Adrenal gland (tissue), 12 donors: ENCODE results near the gene CSKMT. TPM values are rescaled to one million over a fixed set of nuclear protein-coding genes. Genes with fewer than 3 reads are reported as not detected.

Experiments
- DNase-seq, 7 donors: peaks; one replicate each; pipeline ENCODE4 v3.0.0-alpha.2; 2019 to 2020
- H3K27ac ChIP-seq, 5 donors: fragments of 200-600 bp; sonication (generic) in 4 of 5; 1 replicate in 3 of 5; 2 replicates in 2 of 5; pipeline versions ENCODE4 v1.5.1 to v1.8.0; 2016 to 2020; ENCODE audit warnings: mild to moderate bottlenecking in 1 of 5
- H3K27me3 ChIP-seq: fragments of 200-600 bp; 2 replicates; pipeline ENCODE4 v1.8.0; 2021
- H3K36me3 ChIP-seq, 2 donors: fragments of 200-600 bp; replicated peaks in 1 of 2; 1 replicate in 1 of 2; 2 replicates in 1 of 2; pipeline versions ENCODE4 v1.5.1 to v1.8.0; 2018 to 2022
- H3K4me1 ChIP-seq, 2 donors: fragments of 200-600 bp; replicated peaks in 1 of 2; 1 replicate in 1 of 2; 2 replicates in 1 of 2; pipeline versions ENCODE4 v1.5.1 to v1.8.0; 2018 to 2021
- H3K4me3 ChIP-seq, 4 donors: fragments of 200-600 bp; sonication (generic) in 3 of 4; one replicate each; pipeline ENCODE4 v1.5.1; 2016 to 2018
- H3K9me3 ChIP-seq, 3 donors: fragments of 200-600 bp; sonication (generic) in 1 of 3; replicated peaks in 1 of 3; 1 replicate in 2 of 3; 2 replicates in 1 of 3; pipeline versions ENCODE4 v1.5.1 to v1.8.0; 2016 to 2021
- POLR2A ChIP-seq, 2 donors: fragments of 450-650 bp; IDR thresholded peaks; one replicate each; pipeline ENCODE4 v1.6.1; 2017; ENCODE audit warnings: antibody characterized with exemption in 2 of 2, mild to moderate bottlenecking in 2 of 2, moderate library complexity in 1 of 2
- WGBS, 4 donors: extraction: QIAGEN DNeasy Blood & Tissue Kit in 2 of 4; methylation state at CpG; one replicate each; pipeline versions ENCODE4 v1.1.5 to v1.1.7; 2013 to 2017; 5-methylcytosine and 5-hydroxymethylcytosine counted together
- intact Hi-C, 2 donors: fragments of 100-400 bp; cut with DNase I; formaldehyde crosslinking; loops; one replicate each; pipeline versions ENCODE4 v1.14.1 to v1.15.0; 2022 to 2023
- polyA plus RNA-seq, 3 donors: library from polyadenylated mRNA; stranded (reverse); fragments of 200-250 nt in 2 of 3; fragments of 350-450 nt in 1 of 3; fragmentation: Illumina TruSeq in 1 of 3; extraction: RNeasy Lipid Tissue Mini Kit (QIAGEN cat#74804) in 1 of 3; gene quantifications; one replicate each; pipeline ENCODE4 v1.2.3, GENCODE V29; 2013 to 2014
- total RNA-seq, 9 donors: library from RNA; depleted of rRNA in 4 of 9; stranded (reverse); fragments of >200 nt in 4 of 9; fragments of 120-200 nt in 1 of 9; fragmentation: NEBNext Ultra II Directional in 1 of 9; extraction: Animal tissue kit (Norgen Biotek cat#: 25700) in 1 of 9; gene quantifications; one replicate each; pipeline versions ENCODE4 v1.1.0 to v1.2.4, GENCODE V29; 2013 to 2023
- TF ChIP-seq, protein P1 (sequence below), 6 experiments: fragments of 450-650 bp in 4 of 6; fragments of 200-600 bp in 2 of 6; sonication (generic) in 1 of 6; IDR thresholded peaks; 1 replicate in 5 of 6; 2 replicates in 1 of 6; pipeline versions ENCODE4 v1.5.1 to v1.8.0; 2016 to 2021; ENCODE audit warnings: antibody characterized with exemption in 6 of 6, mild to moderate bottlenecking in 2 of 6, moderate library complexity in 1 of 6
- donor health status: healthy with polysubstance abuse.
- donor health status: Bipolar disorder and iron deficiency.
- donor health status: DM: yes; HTN: yes; CAD: no.
- donor health status: DM: no; HTN: no; CAD: no.
- donor health status: DM: no; HTN: no; CAD: no.
- donor health status: DM: yes; HTN: yes; CAD: no.

The CSKMT gene
- total and polyA plus RNA-seq, 12 donors, result 1.9 to 37.2 (median 8.7) TPM; not detected in 1

DNA sequence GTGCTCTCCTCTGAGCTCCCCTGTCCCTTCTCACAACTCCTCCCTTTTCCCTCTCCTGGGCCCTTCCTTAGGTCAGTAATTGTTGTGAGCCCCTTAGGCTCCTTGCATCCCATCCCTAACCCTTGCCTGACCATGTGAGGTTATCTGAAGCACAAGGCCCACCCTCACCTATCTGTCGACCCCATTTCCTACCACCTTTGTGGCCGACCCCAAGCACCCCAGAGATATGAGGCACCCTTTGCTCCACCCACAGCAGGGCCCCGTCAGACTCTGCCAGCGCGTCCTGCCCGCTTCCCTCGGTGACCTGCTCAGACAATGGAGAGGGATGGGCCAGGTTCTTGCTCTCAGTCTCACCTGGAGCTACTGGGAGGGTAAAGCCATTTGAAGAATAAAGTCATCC is 43.7 kb downstream of the CSKMT start:
- WGBS, 4 donors, result 1 to 3% (median 3%) methylated on average over 4 to 7 of the region's 7 CpGs
- intact Hi-C loops, result no loop called here
- Histone ChIP-seq H3K27ac (peak overlapping the region; percentile 61 to 96 (median 93)), H3K36me3 (peaks cover 0 to 34% of the 10 kb centered on the region in 2 donors), H3K4me1 (peaks cover 34 to 45% of the 10 kb centered on the region in 2 donors), H3K27me3 (no peaks in the 10 kb centered on the region), H3K4me3 (peak overlapping the region in 3 of 4 donors; percentile 21 to 58 (median 58)), H3K9me3 (no peaks in the 10 kb centered on the region)
- TF ChIP-seq, protein P1, sequence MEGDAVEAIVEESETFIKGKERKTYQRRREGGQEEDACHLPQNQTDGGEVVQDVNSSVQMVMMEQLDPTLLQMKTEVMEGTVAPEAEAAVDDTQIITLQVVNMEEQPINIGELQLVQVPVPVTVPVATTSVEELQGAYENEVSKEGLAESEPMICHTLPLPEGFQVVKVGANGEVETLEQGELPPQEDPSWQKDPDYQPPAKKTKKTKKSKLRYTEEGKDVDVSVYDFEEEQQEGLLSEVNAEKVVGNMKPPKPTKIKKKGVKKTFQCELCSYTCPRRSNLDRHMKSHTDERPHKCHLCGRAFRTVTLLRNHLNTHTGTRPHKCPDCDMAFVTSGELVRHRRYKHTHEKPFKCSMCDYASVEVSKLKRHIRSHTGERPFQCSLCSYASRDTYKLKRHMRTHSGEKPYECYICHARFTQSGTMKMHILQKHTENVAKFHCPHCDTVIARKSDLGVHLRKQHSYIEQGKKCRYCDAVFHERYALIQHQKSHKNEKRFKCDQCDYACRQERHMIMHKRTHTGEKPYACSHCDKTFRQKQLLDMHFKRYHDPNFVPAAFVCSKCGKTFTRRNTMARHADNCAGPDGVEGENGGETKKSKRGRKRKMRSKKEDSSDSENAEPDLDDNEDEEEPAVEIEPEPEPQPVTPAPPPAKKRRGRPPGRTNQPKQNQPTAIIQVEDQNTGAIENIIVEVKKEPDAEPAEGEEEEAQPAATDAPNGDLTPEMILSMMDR (IDR thresholded peaks at IDR 0.05), result no peak
- no peak for TF ChIP-seq POLR2A (IDR thresholded peaks at IDR 0.05)
- DNase-seq, result peak in 5 of 7 donors; percentile 40 to 67 (median 52)

DNA sequence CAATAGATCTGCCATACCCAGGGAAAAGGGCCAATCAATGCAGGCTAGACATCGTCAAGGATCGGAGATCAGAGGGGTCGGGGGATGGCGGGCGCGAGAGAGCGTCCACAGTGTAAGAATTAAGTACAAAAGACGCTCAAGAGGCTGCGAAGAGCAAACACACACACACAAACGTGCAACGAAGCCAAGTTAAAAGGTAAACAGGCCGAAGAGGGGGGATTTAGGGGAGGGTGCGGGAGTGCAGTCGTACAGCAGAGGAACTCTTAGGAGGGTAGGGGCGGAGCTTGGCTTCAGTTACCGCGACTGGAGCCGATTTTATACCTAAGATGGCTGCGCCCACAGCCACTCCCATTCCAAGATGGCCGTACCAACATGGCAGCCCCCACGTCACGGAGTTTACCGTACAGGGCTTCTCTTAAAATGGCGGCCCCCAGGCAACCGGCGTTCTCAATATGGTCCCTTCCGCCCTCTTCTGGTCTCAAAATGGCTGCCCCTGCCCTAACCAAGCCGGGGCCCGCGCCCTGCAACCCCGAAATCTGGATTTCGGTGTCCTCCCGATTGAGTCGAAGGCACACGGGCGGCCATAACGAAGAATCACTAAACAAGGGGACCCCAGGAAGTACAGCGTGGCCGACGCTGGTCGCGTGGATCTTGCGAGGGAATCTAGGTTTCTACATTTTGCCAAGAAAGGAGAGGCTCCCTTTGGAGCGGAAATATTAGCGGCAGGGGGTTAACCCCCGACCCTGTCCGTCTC is 44.3 kb downstream of the CSKMT start:
- peak overlapping the region in 3 of 4 donors; percentile 53 to 58 (median 58) for H3K4me3 ChIP-seq
- H3K27ac ChIP-seq, result peak overlapping the region; percentile 84 to 96 (median 93)
- intact Hi-C loops, result no loop called here
- H3K36me3 ChIP-seq, result peaks cover 0 to 40% of the 10 kb centered on the region in 2 donors
- no peaks in the 10 kb centered on the region for H3K9me3 ChIP-seq
- peak; percentile 95 to 100 (median 99) for DNase-seq
- TF ChIP-seq, protein P1 (IDR thresholded peaks at IDR 0.05), result no peak
- TF ChIP-seq POLR2A (IDR thresholded peaks at IDR 0.05), result peak; percentile 44 to 85
- H3K4me1 ChIP-seq, result peaks cover 40 to 51% of the 10 kb centered on the region in 2 donors
- no peaks in the 10 kb centered on the region for H3K27me3 ChIP-seq
- WGBS, 4 donors, result 0 to 3% (median 1%) methylated on average over 30 to 47 of the region's 47 CpGs

DNA sequence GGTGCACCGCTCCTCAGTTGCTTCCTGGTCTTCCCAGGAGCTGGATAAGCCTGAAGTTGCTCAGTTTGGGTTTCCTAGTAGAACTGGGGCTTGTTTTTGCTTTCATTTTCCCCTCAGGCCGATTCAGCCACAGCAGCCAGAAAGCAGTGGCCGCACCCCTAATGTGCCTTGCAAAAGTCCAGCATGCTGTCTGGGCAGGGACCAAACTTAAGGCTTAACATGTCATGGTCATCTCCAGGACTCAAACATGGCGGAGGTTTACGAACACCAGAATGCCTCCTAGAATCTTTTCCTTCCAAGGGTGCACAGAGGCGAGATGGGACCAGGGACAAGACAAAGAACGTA is 44.9 kb downstream of the CSKMT start:
- WGBS, 4 donors, result 59 to 67% (median 63%) methylated on average over 7 of the region's 7 CpGs
- H3K4me3 ChIP-seq, result peak overlapping the region in 3 of 4 donors; percentile 53 to 58 (median 58)
- intact Hi-C loops, result no loop called here
- peak in 5 of 7 donors; percentile 31 to 71 (median 35) for DNase-seq
- TF ChIP-seq, protein P1 (IDR thresholded peaks at IDR 0.05), result no peak
- TF ChIP-seq POLR2A (IDR thresholded peaks at IDR 0.05), result no peak
- peaks cover 46 to 55% of the 10 kb centered on the region in 2 donors for H3K4me1 ChIP-seq
- peaks cover 0 to 45% of the 10 kb centered on the region in 2 donors for H3K36me3 ChIP-seq
- peak overlapping the region; percentile 84 to 96 (median 93) for H3K27ac ChIP-seq
- H3K27me3 ChIP-seq, result no peaks in the 10 kb centered on the region
- no peaks in the 10 kb centered on the region for H3K9me3 ChIP-seq

DNA sequence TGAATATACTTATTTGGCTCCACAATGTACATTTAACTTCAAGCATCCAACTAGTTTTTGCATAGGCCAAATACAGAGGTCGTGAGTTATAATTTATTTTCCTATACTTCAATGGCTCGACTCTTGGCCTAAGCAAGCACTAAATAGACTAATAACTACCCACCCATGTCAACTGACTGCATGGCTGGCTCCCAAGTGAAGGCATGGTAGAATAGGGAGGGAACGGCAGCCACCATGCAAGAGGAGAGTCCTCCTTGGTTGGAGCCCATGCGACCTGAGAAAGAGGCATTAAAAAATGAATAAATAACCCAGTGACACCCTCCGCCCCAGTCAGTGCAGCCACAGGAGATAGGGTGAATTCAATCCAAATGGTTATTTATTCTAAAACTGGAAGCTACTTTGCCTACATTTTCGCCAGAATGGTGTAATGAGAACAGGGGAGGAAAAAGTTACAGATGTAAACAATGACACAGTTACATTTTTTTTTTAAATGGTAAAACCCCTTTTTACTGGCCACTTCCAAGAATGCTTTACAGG is 47.2 kb downstream of the CSKMT start:
- WGBS, 4 donors, result 89 to 91% (median 89%) methylated on average over 6 of the region's 6 CpGs
- DNase-seq, result peak in 1 of 7 donors; percentile 11

More for the DNA sequence above, 47.2 kb downstream of the CSKMT start:
- TF ChIP-seq, protein P1 (IDR thresholded peaks at IDR 0.05), result no peak
- no peak for TF ChIP-seq POLR2A (IDR thresholded peaks at IDR 0.05)
- H3K4me1 ChIP-seq, result peaks cover 33 to 36% of the 10 kb centered on the region in 2 donors
- intact Hi-C loops, result no loop called here
- no peaks in the 10 kb centered on the region for H3K27me3 ChIP-seq
- H3K4me3 ChIP-seq, result no peak overlapping the region
- peaks cover 0 to 68% of the 10 kb centered on the region in 2 donors for H3K36me3 ChIP-seq
- peak overlapping the region in 4 of 5 donors; percentile 9 to 84 (median 72) for H3K27ac ChIP-seq
- H3K9me3 ChIP-seq, result no peaks in the 10 kb centered on the region
